Gastroesophageal sphincter (tissue), 4 donors: Measurements from ENCODE around the gene TMPRSS4. TPM values are rescaled to one million over a fixed set of nuclear protein-coding genes. Genes with fewer than 3 reads are reported as not detected.

ENCODE experiments used
- ATAC-seq: fragments of 150-250 bp; one replicate; pipeline ENCODE4 v1.9.1; 2016; ENCODE audit warnings: mild to moderate bottlenecking, moderate library complexity
- H3K27ac ChIP-seq, 4 donors: fragments of 200-600 bp; sonication (generic) in 3 of 4; 1 replicate in 3 of 4; 2 replicates in 1 of 4; pipeline ENCODE4 v1.5.1; 2016 to 2019
- H3K27me3 ChIP-seq: fragments of 200-600 bp; sonication (generic); one replicate; pipeline ENCODE4 v1.5.1; 2019
- H3K36me3 ChIP-seq, 2 donors: fragments of 200-600 bp; sonication (generic); one replicate each; pipeline ENCODE4 v1.5.1; 2019; ENCODE audit warnings: control low read depth in 1 of 2
- H3K4me1 ChIP-seq, 3 donors: fragments of 200-600 bp; sonication (generic); 1 replicate in 2 of 3; 2 replicates in 1 of 3; pipeline ENCODE4 v1.5.1; 2016 to 2019; ENCODE audit warnings: control low read depth in 2 of 3
- H3K4me3 ChIP-seq, 2 donors: fragments of 200-600 bp; sonication (generic); one replicate each; pipeline ENCODE4 v1.5.1; 2019; ENCODE audit warnings: mild to moderate bottlenecking in 1 of 2, moderate library complexity in 1 of 2
- H3K9me3 ChIP-seq, 3 donors: fragments of 200-600 bp; sonication (generic); one replicate each; pipeline ENCODE4 v1.5.1; 2017 to 2019; ENCODE audit warnings: control low read depth in 2 of 3
- EP300 ChIP-seq: sonication (generic); formaldehyde crosslinking; IDR thresholded peaks from one replicate; pipeline ENCODE4 v1.6.1; 2017; ENCODE audit warnings: antibody characterized with exemption, mild to moderate bottlenecking
- POLR2A ChIP-seq, 2 donors: fragments of 450-650 bp; IDR thresholded peaks; one replicate each; pipeline ENCODE4 v1.6.1; 2017; ENCODE audit warnings: antibody characterized with exemption in 2 of 2, mild to moderate bottlenecking in 2 of 2, moderate library complexity in 1 of 2
- POLR2AphosphoS5 ChIP-seq: sonication (generic); formaldehyde crosslinking; IDR thresholded peaks from one replicate; pipeline ENCODE4 v1.6.1; 2017; ENCODE audit warnings: antibody characterized with exemption
- WGBS, 2 donors: methylation state at CpG; one replicate each; pipeline ENCODE4 v1.1.5; 2018; ENCODE audit warnings: low coverage in 1 of 2; 5-methylcytosine and 5-hydroxymethylcytosine counted together
- total RNA-seq, 4 donors: library from RNA; depleted of rRNA; stranded (reverse); fragments of >200 nt; gene quantifications; one replicate each; pipeline ENCODE4 v1.1.0, GENCODE V29; 2016
- TF ChIP-seq, protein P1 (sequence below), 4 experiments: fragments of 200-600 bp in 2 of 4; fragments of 450-650 bp in 2 of 4; sonication (generic) in 1 of 4; IDR thresholded peaks; one replicate each; pipeline ENCODE4 v1.5.1; 2017 to 2019; ENCODE audit warnings: antibody characterized with exemption in 4 of 4, mild to moderate bottlenecking in 2 of 4, moderate library complexity in 2 of 4

The TMPRSS4 gene
- total RNA-seq, 4 donors from 2014 or later: 0.23 to 11.1 (median 0.78) TPM; not detected in 1

DNA sequence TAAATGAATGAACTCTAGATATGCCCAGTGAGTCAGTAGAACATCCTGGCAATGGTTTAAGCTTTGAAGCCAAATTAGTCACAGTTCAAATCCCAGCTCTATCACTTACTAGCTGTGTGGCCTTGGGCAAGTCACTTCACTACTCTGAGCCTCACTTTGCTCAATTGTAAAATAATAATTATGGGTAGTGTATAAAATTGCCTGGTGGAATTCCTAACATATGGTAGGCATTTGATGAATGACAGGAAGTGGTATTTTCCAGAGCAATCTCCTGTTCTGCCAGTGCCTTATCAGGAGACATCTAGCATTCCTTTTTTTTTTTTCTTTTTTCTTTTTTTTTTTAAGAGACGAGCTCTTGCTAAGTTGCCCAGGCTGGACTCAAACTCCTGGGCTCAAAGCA, 62.7 kb downstream of the TMPRSS4 start:
- Histone ChIP-seq H3K36me3 (peaks cover 0 to 4% of the 10 kb centered on the region in 2 donors), H3K27me3 (peaks cover 90% of the 10 kb centered on the region)
- TF ChIP-seq POLR2A (IDR thresholded peaks at IDR 0.05): no peak
- no peak for TF ChIP-seq EP300
- TF ChIP-seq POLR2AphosphoS5: no peak
- TF ChIP-seq, protein P1, sequence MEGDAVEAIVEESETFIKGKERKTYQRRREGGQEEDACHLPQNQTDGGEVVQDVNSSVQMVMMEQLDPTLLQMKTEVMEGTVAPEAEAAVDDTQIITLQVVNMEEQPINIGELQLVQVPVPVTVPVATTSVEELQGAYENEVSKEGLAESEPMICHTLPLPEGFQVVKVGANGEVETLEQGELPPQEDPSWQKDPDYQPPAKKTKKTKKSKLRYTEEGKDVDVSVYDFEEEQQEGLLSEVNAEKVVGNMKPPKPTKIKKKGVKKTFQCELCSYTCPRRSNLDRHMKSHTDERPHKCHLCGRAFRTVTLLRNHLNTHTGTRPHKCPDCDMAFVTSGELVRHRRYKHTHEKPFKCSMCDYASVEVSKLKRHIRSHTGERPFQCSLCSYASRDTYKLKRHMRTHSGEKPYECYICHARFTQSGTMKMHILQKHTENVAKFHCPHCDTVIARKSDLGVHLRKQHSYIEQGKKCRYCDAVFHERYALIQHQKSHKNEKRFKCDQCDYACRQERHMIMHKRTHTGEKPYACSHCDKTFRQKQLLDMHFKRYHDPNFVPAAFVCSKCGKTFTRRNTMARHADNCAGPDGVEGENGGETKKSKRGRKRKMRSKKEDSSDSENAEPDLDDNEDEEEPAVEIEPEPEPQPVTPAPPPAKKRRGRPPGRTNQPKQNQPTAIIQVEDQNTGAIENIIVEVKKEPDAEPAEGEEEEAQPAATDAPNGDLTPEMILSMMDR (IDR thresholded peaks at IDR 0.05): no peak

DNA sequence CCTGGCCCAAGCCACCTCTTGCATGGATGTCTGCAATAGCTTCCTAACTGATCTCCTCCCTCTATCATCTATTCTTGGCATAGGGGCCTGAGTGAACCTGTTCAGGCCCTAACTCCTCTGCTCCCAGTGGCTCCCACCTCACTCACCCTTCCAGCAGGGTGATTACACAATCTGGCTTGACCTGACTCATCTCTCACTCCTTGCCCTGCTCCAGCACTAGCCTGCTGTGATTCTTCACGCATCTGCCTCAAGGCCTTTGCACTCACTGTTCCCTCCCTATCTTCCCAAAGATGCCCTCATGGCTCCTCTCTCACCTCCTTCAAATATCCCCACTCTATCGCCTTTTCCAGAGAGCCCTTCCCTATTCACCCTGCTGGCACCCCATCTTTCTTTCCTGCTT, 65.2 kb downstream of the TMPRSS4 start:
- H3K27me3 ChIP-seq: peaks cover 83% of the 10 kb centered on the region
- no peak overlapping the region for H3K4me3 ChIP-seq
- no peak for ATAC-seq
- TF ChIP-seq, protein P1 (IDR thresholded peaks at IDR 0.05): no peak
- no peak for TF ChIP-seq POLR2AphosphoS5
- TF ChIP-seq POLR2A (IDR thresholded peaks at IDR 0.05): no peak
- no peak overlapping the region for H3K27ac ChIP-seq
- no peaks in the 10 kb centered on the region for H3K36me3 ChIP-seq
- no peaks in the 10 kb centered on the region for H3K9me3 ChIP-seq
- 50 to 75% methylated on average over 2 of the region's 2 CpGs for WGBS, 2 donors
- H3K4me1 ChIP-seq: peaks cover 0 to 21% (median 7%) of the 10 kb centered on the region in 3 donors

More for the DNA sequence above, 62.7 kb downstream of the TMPRSS4 start:
- ATAC-seq: no peak
- H3K4me3 ChIP-seq: no peak overlapping the region
- no peaks in the 10 kb centered on the region for H3K9me3 ChIP-seq
- WGBS, 2 donors: 40 to 43% methylated on average over 1 of the region's 1 CpG
- H3K27ac ChIP-seq: no peak overlapping the region
- H3K4me1 ChIP-seq: peaks cover 0 to 3% (median 0%) of the 10 kb centered on the region in 3 donors

DNA sequence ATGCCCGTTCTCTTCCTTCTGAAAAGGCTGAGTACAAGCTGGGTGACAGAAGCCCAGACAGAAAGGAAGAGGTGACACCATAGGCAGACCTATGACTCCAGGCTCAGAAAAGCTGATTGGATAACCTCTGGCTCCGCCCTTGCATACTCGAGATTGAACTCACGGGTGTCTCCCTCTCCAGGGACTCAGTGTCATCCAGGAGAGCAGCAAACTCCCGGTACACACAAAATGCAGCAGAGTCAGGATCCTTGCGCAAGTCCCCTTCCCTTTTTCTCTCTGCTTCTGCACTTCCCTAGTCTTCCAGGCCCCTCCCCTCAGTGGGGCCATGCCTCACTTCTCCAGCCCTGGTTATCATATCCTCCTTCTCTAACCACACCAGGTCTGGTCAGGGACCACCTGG, 65.9 kb downstream of the TMPRSS4 start:
- Histone ChIP-seq H3K27me3 (peaks cover 77% of the 10 kb centered on the region), H3K27ac (no peak overlapping the region), H3K36me3 (no peaks in the 10 kb centered on the region), H3K4me1 (peaks cover 0 to 21% (median 7%) of the 10 kb centered on the region in 3 donors), H3K4me3 (no peak overlapping the region), H3K9me3 (no peaks in the 10 kb centered on the region)
- ATAC-seq: no peak
- TF ChIP-seq POLR2AphosphoS5 (no peak), EP300 (no peak), POLR2A (IDR thresholded peaks at IDR 0.05) (no peak)
- TF ChIP-seq, protein P1 (IDR thresholded peaks at IDR 0.05): no peak
- WGBS, 2 donors: 30 to 39% methylated on average over 6 of the region's 6 CpGs

DNA sequence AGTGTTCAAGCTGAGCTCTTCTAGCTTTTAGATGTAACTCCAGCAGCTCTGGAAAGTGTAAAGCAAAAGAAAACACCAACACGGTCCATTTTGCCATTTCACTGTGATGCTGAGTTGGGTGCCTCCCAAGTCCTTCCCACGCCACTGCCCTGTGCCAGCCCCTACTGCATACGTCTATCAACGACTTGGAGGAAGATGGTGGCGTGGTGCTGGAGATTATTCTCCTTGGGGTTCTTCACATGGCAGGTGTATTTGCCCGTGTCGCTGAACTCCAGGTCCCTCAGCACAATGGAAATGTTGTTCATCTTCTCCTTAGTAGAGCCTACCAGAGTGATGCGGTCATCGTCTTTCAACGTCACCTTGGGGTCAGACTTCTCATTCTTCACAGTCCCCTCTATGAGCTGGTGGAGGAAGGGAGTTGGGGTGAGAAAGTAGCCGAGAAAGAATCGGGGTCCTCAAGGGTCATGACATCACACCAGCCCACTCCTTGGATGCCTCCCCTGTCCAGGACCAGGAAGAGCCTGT, 66.8 kb downstream of the TMPRSS4 start:
- H3K36me3 ChIP-seq: no peaks in the 10 kb centered on the region
- H3K4me1 ChIP-seq: peaks cover 0 to 21% (median 7%) of the 10 kb centered on the region in 3 donors
- no peaks in the 10 kb centered on the region for H3K9me3 ChIP-seq
- no peak for ATAC-seq
- TF ChIP-seq, protein P1 (IDR thresholded peaks at IDR 0.05): no peak
- TF ChIP-seq POLR2AphosphoS5 (no peak), POLR2A (IDR thresholded peaks at IDR 0.05) (no peak), EP300 (no peak)
- no peak overlapping the region for H3K27ac ChIP-seq
- peaks cover 69% of the 10 kb centered on the region for H3K27me3 ChIP-seq
- WGBS, 2 donors: 47 to 55% methylated on average over 3 to 9 of the region's 12 CpGs
- no peak overlapping the region for H3K4me3 ChIP-seq
